ENCODE results near the gene ARHGAP6. TPM values are rescaled to one million over a fixed set of nuclear protein-coding genes. Genes with fewer than 3 reads are reported as not detected.

Gene ARHGAP6
- total and polyA plus RNA-seq, 2 donors (not counting 3 experiments of a cell fraction or from before 2014, with no cell fraction given): 0.69 to 0.83 TPM

DNA sequence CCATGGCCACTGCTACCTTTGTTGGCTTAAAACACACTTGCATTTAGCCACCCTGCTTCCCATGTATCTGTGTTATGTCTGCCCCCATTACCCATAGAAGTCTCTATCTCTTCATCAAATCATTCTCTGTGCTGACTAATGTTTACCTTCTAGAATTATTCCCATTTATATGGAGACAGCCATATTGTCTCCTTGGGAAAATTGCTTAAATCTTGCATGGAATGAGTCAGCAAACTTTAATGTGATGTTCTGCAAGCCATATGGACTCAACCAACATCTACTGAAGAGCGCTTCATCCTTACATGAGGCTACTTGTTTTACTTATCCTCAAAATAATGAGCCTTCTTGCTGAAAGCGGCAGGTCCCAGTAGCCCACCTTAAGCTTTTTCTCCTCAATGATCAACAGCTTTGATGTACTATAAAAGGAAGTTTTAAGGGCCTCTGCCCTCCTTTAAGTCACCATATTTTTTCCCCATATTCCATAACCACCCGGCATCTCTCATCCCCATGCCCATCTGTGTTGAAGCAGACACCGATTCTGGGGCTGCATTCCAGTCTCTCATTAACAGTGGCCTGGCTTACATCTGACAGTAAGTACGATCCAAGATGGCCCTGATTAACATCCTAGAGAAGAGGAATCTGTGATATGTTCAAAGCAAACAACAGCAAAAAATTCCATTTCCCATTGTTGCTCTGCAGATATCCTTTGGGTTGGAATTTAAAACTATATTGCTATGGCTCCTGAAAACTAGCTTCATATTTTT is 130.4 kb downstream of the ARHGAP6 start:
- Histone ChIP-seq H3K4me2 (ENCODE audit: insufficient read depth, low read length) (no peak overlapping the region), H3K27me3 (ENCODE audit: control insufficient read depth in 2 of 2, insufficient read depth in 2 of 2, low read length in 2 of 2) (peaks cover 0 to 3% of the 10 kb centered on the region in 2 experiments), H3K9me3 (replicated peaks; ENCODE audit: control insufficient read depth, insufficient read depth, low read length) (no peaks in the 10 kb centered on the region), H3K27ac (ENCODE audit: insufficient read depth, low read depth, low read length) (no peak overlapping the region), H4K20me1 (replicated peaks; ENCODE audit: control insufficient read depth, extremely low read depth, insufficient read depth, low read length) (no peaks in the 10 kb centered on the region), H3K9me1 (replicated peaks; ENCODE audit: control insufficient read depth, extremely low read depth, insufficient read depth, low read length) (no peaks in the 10 kb centered on the region), H3K9ac (replicated peaks; ENCODE audit: extremely low read depth, insufficient read depth, low read length) (no peak overlapping the region), H3K4me1 (ENCODE audit: control insufficient read depth, extremely low read depth, insufficient read depth, low read length) (no peaks in the 10 kb centered on the region), H3K4me3 (replicated peaks in 1 of 3; ENCODE audit: insufficient read depth in 1 of 3, low read depth in 1 of 3, low read length in 3 of 3) (no peak overlapping the region), H3K79me2 (ENCODE audit: control insufficient read depth, insufficient read depth, low read length) (no peaks in the 10 kb centered on the region), H3K36me3 (ENCODE audit: control insufficient read depth in 2 of 2, extremely low read depth in 1 of 2, insufficient read depth in 2 of 2, low read length in 2 of 2) (no peaks in the 10 kb centered on the region), H2AFZ (ENCODE audit: low read depth, low read length) (no peak overlapping the region)
- CTCF ChIA-PET: interaction anchor here (1.1 kb wide), 1 partner anchor 223 kb away, joined by 4 read pairs; the partner anchor contains the start of gene MSL3
- TF ChIP-seq, protein P1, sequence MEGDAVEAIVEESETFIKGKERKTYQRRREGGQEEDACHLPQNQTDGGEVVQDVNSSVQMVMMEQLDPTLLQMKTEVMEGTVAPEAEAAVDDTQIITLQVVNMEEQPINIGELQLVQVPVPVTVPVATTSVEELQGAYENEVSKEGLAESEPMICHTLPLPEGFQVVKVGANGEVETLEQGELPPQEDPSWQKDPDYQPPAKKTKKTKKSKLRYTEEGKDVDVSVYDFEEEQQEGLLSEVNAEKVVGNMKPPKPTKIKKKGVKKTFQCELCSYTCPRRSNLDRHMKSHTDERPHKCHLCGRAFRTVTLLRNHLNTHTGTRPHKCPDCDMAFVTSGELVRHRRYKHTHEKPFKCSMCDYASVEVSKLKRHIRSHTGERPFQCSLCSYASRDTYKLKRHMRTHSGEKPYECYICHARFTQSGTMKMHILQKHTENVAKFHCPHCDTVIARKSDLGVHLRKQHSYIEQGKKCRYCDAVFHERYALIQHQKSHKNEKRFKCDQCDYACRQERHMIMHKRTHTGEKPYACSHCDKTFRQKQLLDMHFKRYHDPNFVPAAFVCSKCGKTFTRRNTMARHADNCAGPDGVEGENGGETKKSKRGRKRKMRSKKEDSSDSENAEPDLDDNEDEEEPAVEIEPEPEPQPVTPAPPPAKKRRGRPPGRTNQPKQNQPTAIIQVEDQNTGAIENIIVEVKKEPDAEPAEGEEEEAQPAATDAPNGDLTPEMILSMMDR (IDR thresholded peaks at IDR 0.05; ENCODE audit: extremely low read depth in 1 of 2, insufficient read depth in 1 of 2, low read depth in 1 of 2, low read length in 2 of 2): no peak
- TF ChIP-seq, protein P2, sequence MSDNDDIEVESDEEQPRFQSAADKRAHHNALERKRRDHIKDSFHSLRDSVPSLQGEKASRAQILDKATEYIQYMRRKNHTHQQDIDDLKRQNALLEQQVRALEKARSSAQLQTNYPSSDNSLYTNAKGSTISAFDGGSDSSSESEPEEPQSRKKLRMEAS (IDR thresholded peaks at IDR 0.05; ENCODE audit: insufficient read depth, insufficient read length): no peak
- no peak for TF ChIP-seq JUN (IDR thresholded peaks at IDR 0.05; ENCODE audit: borderline replicate concordance, insufficient read depth, insufficient read length, low read depth)
- no peak for TF ChIP-seq MYC (IDR thresholded peaks at IDR 0.05; ENCODE audit: low read depth, low read length)
- TF ChIP-seq POLR2AphosphoS5 (IDR thresholded peaks at IDR 0.05; ENCODE audit: insufficient read depth, low read depth, low read length): no peak
- TF ChIP-seq POLR2A (IDR thresholded peaks at IDR 0.05; ENCODE audit: low read depth, low read length): no peak
- no peak for TF ChIP-seq GATA2 (IDR thresholded peaks at IDR 0.05; ENCODE audit: insufficient read depth, insufficient read length, low read depth, low read length)
- TF ChIP-seq EZH2 (IDR thresholded peaks at IDR 0.05; ENCODE audit: borderline replicate concordance, low read depth, low read length, severe bottlenecking): no peak
- no peak for TF ChIP-seq FOS (IDR thresholded peaks at IDR 0.05; ENCODE audit: borderline replicate concordance, insufficient read depth, low read length)
- no TSS peak for BruUV-seq (replicated peaks)
- dilution Hi-C loops (cut with MboI; ENCODE audit: extremely low pct_ligation_motif_present, low sequenced_read_pairs) (no loop called here), intact Hi-C loops (cut with micrococcal nuclease) (loop anchor here (10.0 kb wide), 1 partner anchor 1169 kb away; no protein-coding TSS in a partner anchor)
- DNase-seq (ENCODE audit: low read depth, low spot score): no peak
- POLR2A ChIA-PET: no interaction called here
- no peak for FAIRE-seq
